HepG2 (cell line): Measurements from ENCODE around the gene OTUD7B. TPM values are rescaled to one million over a fixed set of nuclear protein-coding genes. Genes with fewer than 3 reads are reported as not detected.

Source experiments
- ARID5B ChIP-seq: IDR thresholded peaks from 2 replicates; pipeline ENCODE4 v1.4.0; 2020; ENCODE audit warnings: mild to moderate bottlenecking, missing genetic modification reagents
- CAMTA2 ChIP-seq: sonication (generic); formaldehyde crosslinking; IDR thresholded peaks from 2 replicates; pipeline ENCODE4 v1.4.0; 2020; ENCODE audit warnings: mild to moderate bottlenecking, missing genetic modification reagents, borderline replicate concordance
- EEA1 ChIP-seq: sonication (generic); formaldehyde crosslinking; IDR thresholded peaks from 2 replicates; pipeline ENCODE4 v1.5.1; 2020; ENCODE audit warnings: mild to moderate bottlenecking, missing genetic modification reagents, borderline replicate concordance
- GLI4 ChIP-seq: sonication (generic); formaldehyde crosslinking; IDR thresholded peaks from 2 replicates; pipeline ENCODE4 v1.5.1; 2020; ENCODE audit warnings: missing genetic modification reagents, mild to moderate bottlenecking, moderate library complexity, borderline replicate concordance
- GTF2F1 ChIP-seq: fragments of 150-350 bp; IDR thresholded peaks from 2 replicates; pipeline ENCODE4 v1.6.1; 2014; ENCODE audit warnings: low read length
- HDAC1 ChIP-seq: sonication (generic); formaldehyde crosslinking; IDR thresholded peaks from 2 replicates; pipeline ENCODE4 v1.5.1; 2020; ENCODE audit warnings: mild to moderate bottlenecking, missing genetic modification reagents
- HIC2 ChIP-seq: sonication (generic); formaldehyde crosslinking; IDR thresholded peaks from 2 replicates; pipeline ENCODE4 v1.9.0; 2022; ENCODE audit warnings: low read depth, missing genetic modification reagents
- NFYC ChIP-seq: IDR thresholded peaks from 2 replicates; pipeline ENCODE4 v1.6.1; 2016; ENCODE audit warnings: missing genetic modification reagents, missing compliant biosample characterization
- POLR2A ChIP-seq, 2 experiments: IDR thresholded peaks; 2 replicates each; pipeline ENCODE4 v1.6.1; 2011; ENCODE audit warnings: low read depth in 2 of 2, low read length in 2 of 2, mild to moderate bottlenecking in 1 of 2, moderate library complexity in 1 of 2; ENCODE audit not compliant: insufficient read depth in 1 of 2
- PRDM10 ChIP-seq: sonication (generic); formaldehyde crosslinking; IDR thresholded peaks from 2 replicates; pipeline ENCODE4 v1.4.0; 2020; ENCODE audit warnings: low read depth, missing genetic modification reagents
- RELA ChIP-seq: sonication (generic); formaldehyde crosslinking; IDR thresholded peaks from 2 replicates; pipeline ENCODE4 v1.4.0; 2020; ENCODE audit warnings: missing genetic modification reagents
- SAP130 ChIP-seq: IDR thresholded peaks from 2 replicates; pipeline ENCODE4 v1.6.1; 2016; ENCODE audit warnings: low read depth
- TERF1 ChIP-seq: sonication (generic); formaldehyde crosslinking; IDR thresholded peaks from 2 replicates; pipeline ENCODE4 v1.8.0; 2022; ENCODE audit warnings: mild to moderate bottlenecking, missing genetic modification reagents, moderate library complexity
- TFDP1 ChIP-seq: IDR thresholded peaks from 2 replicates; pipeline ENCODE4 v1.6.1; 2016; ENCODE audit warnings: missing compliant biosample characterization, missing genetic modification reagents, borderline replicate concordance
- U2AF2 ChIP-seq: fragments of 200-400 bp; formaldehyde crosslinking; IDR thresholded peaks from 2 replicates; pipeline ENCODE4 v1.6.1; 2017; ENCODE audit warnings: low read depth, mild to moderate bottlenecking, low read length
- ZMYM3 ChIP-seq: sonication (generic); formaldehyde crosslinking; IDR thresholded peaks from 2 replicates; pipeline ENCODE4 v1.5.1; 2020; ENCODE audit warnings: mild to moderate bottlenecking, missing genetic modification reagents
- ZNF576 ChIP-seq: sonication (generic); formaldehyde crosslinking; IDR thresholded peaks from 2 replicates; pipeline ENCODE4 v1.4.0; 2020; ENCODE audit warnings: mild to moderate bottlenecking, missing genetic modification reagents
- polyA plus RNA-seq, 8 experiments: library from polyadenylated mRNA; depleted of rRNA in 3 of 8; stranded (reverse) in 7 of 8; unstranded in 1 of 8; fragments of >200 nt; fragmentation: Illumina TruSeq in 4 of 8; extraction: Trizol in 4 of 8; gene quantifications; 2 replicates each; pipeline versions ENCODE4 v1.2.1 to v1.2.3, GENCODE V29; 2011 to 2016; ENCODE audit warnings: low read depth in 4 of 8, missing spikeins in 1 of 8, mixed read lengths in 1 of 8; ENCODE audit not compliant: insufficient read depth in 1 of 8
- total RNA-seq, 5 experiments: library from RNA; depleted of rRNA; stranded (reverse); fragments of >200 nt; fragmentation: Illumina TruSeq; extraction: Trizol; gene quantifications; 2 replicates each; pipeline ENCODE4 v1.2.3, GENCODE V29; 2016; ENCODE audit warnings: low read depth in 1 of 5

OTUD7B gene
- total and polyA plus RNA-seq, 2 of the 13 experiments (the other 11 are each of a cell fraction or from before 2014, with no cell fraction given): 5.1 to 11.2 TPM

- peak; percentile 83 for TF ChIP-seq PRDM10 (CRISPR knock-in tag)
- no peak for TF ChIP-seq HIC2 (CRISPR knock-in tag)
- no peak for TF ChIP-seq EEA1 (CRISPR knock-in tag)
- TF ChIP-seq POLR2A (IDR thresholded peaks at IDR 0.05; ENCODE audit: insufficient read depth in 1 of 2, low read depth in 2 of 2, low read length in 2 of 2): peak in 1 of 2 experiments; percentile 35; a peak in 1 of 4 replicates
- peak; percentile 45; the same call in 1 of the 2 replicates for TF ChIP-seq SAP130 (CRISPR knock-in tag)
- 0 out of 2 replicates have a peak, but pooled peaks have one; percentile 5 for TF ChIP-seq ARID5B (CRISPR knock-in tag)
- TF ChIP-seq RELA (CRISPR knock-in tag): no peak
- TF ChIP-seq ZMYM3 (CRISPR knock-in tag): no peak
- TF ChIP-seq NFYC (CRISPR knock-in tag): 0 out of 2 replicates have a peak, but pooled peaks have one; percentile 7
- no peak for TF ChIP-seq CAMTA2 (CRISPR knock-in tag)
- no peak for TF ChIP-seq ZNF576 (CRISPR knock-in tag)
- 0 out of 2 replicates have a peak, but pooled peaks have one; percentile 10 for TF ChIP-seq HDAC1 (CRISPR knock-in tag)
- TF ChIP-seq U2AF2: no peak
- no peak for TF ChIP-seq TFDP1 (CRISPR knock-in tag)
- TF ChIP-seq GTF2F1: no peak
- TF ChIP-seq TERF1: no peak
- TF ChIP-seq GLI4 (CRISPR knock-in tag): no peak
Measured at GRCh38 chr1:149917571-149918144, 92.9 kb downstream of the OTUD7B start, which contains the start of gene SV2A (continued).
